HepG2 (cell line): ENCODE measurements around the gene MAP1LC3B. TPM values are rescaled to one million over a fixed set of nuclear protein-coding genes. Genes with fewer than 3 reads are reported as not detected.

ENCODE experiments used
- ATAC-seq: fragments of 200-7000 bp; cut with Tn5 transposase; 3 replicates; pipeline ENCODE4 v1.9.1; 2020; ENCODE audit warnings: mild to moderate bottlenecking, moderate library complexity
- BruUV-seq: library from RNA; stranded (reverse); fragments of 400-500 nt; replicated peaks from 2 replicates; lab custom pipeline; 2021; lab: Mats Ljungman, UMichigan
- CTCF ChIA-PET: fragments of 300-600 bp; formaldehyde crosslinking; extraction: SDS; loops from one replicate; lab custom pipeline; 2021; ENCODE audit warnings: low total read pairs, inconsistent platforms, low intra/inter-chr PET ratio; lab: Yijun Ruan, JAX
- POLR2A ChIA-PET: fragments of 350-600 bp; sonication (Branson Sonifier 250); formaldehyde crosslinking; loops from one replicate; lab custom pipeline; 2020; ENCODE audit warnings: antibody characterized with exemption, inconsistent platforms; lab: Yijun Ruan, JAX
- DNase-seq: peaks from one replicate; pipeline ENCODE4 v3.0.0-alpha.2; 2015; ENCODE audit warnings: low spot score
- FAIRE-seq: peaks from 3 replicates; lab custom pipeline; 2011; peaks lifted over from hg19 to GRCh38; lab: Jason Lieb, UNC
- H2AFZ ChIP-seq: one replicate; pipeline ENCODE4 v1.6.1; 2011; ENCODE audit warnings: low read length, inconsistent platforms
- H3K27ac ChIP-seq: fragments of 300-600 bp; 3 replicates; pipeline ENCODE4 v1.8.0; 2011; ENCODE audit warnings: mixed run types, mild to moderate bottlenecking, mixed read lengths, low read length, inconsistent platforms; ENCODE audit not compliant: insufficient read depth; ENCODE audit errors: extremely low read length
- H3K27me3 ChIP-seq, 2 experiments: fragments of 200-600 bp in 1 of 2; 2 replicates in 1 of 2; 3 replicates in 1 of 2; pipeline versions ENCODE4 v1.6.0 to v1.8.0; 2011; ENCODE audit warnings: low read length in 2 of 2, mild to moderate bottlenecking in 2 of 2, moderate library complexity in 2 of 2, inconsistent platforms in 1 of 2; ENCODE audit not compliant: insufficient read depth in 2 of 2, control insufficient read depth in 1 of 2
- H3K36me3 ChIP-seq, 2 experiments: fragments of 200-600 bp in 1 of 2; replicated peaks in 1 of 2; 2 replicates in 1 of 2; 3 replicates in 1 of 2; pipeline versions ENCODE4 v1.5.1 to v1.8.0; 2011; ENCODE audit warnings: low read length in 2 of 2, inconsistent platforms in 1 of 2; ENCODE audit not compliant: insufficient read depth in 2 of 2, control insufficient read depth in 1 of 2
- H3K4me1 ChIP-seq: 2 replicates; pipeline ENCODE4 v1.5.1; 2012; ENCODE audit warnings: low read length, inconsistent platforms; ENCODE audit not compliant: insufficient read depth
- H3K4me2 ChIP-seq: 2 replicates; pipeline ENCODE4 v1.6.0; 2011; ENCODE audit warnings: low read depth, low read length, inconsistent platforms
- H3K4me3 ChIP-seq, 3 experiments: fragments of 200-600 bp in 1 of 3; sonication (generic), shearing (Covaris generic) in 1 of 3; replicated peaks in 1 of 3; 2 replicates each; pipeline ENCODE4 v1.5.1; 2011 to 2016; ENCODE audit warnings: low read length in 3 of 3, inconsistent platforms in 2 of 3, low read depth in 2 of 3, mild to moderate bottlenecking in 2 of 3, control low read depth in 1 of 3, mixed read lengths in 1 of 3; ENCODE audit not compliant: insufficient read depth in 1 of 3
- H3K79me2 ChIP-seq: one replicate; pipeline ENCODE4 v1.6.1; 2011; ENCODE audit warnings: low read length, inconsistent platforms; ENCODE audit not compliant: insufficient read depth
- H3K9ac ChIP-seq: 2 replicates; pipeline ENCODE4 v1.6.0; 2011; ENCODE audit warnings: mild to moderate bottlenecking, low read depth, low read length, inconsistent platforms; ENCODE audit not compliant: insufficient read depth
- H3K9me3 ChIP-seq: 2 replicates; pipeline ENCODE4 v1.5.1; 2012; ENCODE audit warnings: mild to moderate bottlenecking, low read length
- H4K20me1 ChIP-seq: 2 replicates; pipeline ENCODE4 v1.6.0; 2011; ENCODE audit warnings: inconsistent platforms, mild to moderate bottlenecking, low read length, moderate library complexity; ENCODE audit not compliant: insufficient read depth
- ARNT2 ChIP-seq: sonication (generic); formaldehyde crosslinking; IDR thresholded peaks from 2 replicates; pipeline ENCODE4 v1.8.0; 2022; ENCODE audit warnings: mild to moderate bottlenecking, low read depth, missing genetic modification reagents, moderate library complexity
- CCDC6 ChIP-seq: sonication (generic); formaldehyde crosslinking; IDR thresholded peaks from 2 replicates; pipeline ENCODE4 v1.8.1; 2022; ENCODE audit warnings: mild to moderate bottlenecking, missing genetic modification reagents, moderate library complexity
- ETV6 ChIP-seq: sonication (generic); formaldehyde crosslinking; conservative IDR thresholded peaks from 2 replicates; pipeline ENCODE4 v1.4.0; 2020; ENCODE audit warnings: missing genetic modification reagents
- FLYWCH1 ChIP-seq: sonication (generic); formaldehyde crosslinking; IDR thresholded peaks from 2 replicates; pipeline ENCODE4 v1.8.1; 2023; ENCODE audit warnings: mild to moderate bottlenecking, missing genetic modification reagents
- GLI4 ChIP-seq: sonication (generic); formaldehyde crosslinking; IDR thresholded peaks from 2 replicates; pipeline ENCODE4 v1.5.1; 2020; ENCODE audit warnings: missing genetic modification reagents, mild to moderate bottlenecking, moderate library complexity, borderline replicate concordance
- MBNL3 ChIP-seq: fragments of 250-450 bp; sonication (Bioruptor Pico); conservative IDR thresholded peaks from 2 replicates; pipeline ENCODE4 v1.8.0; 2022; ENCODE audit warnings: mild to moderate bottlenecking, inconsistent platforms
- PITX1 ChIP-seq: sonication (generic); formaldehyde crosslinking; IDR thresholded peaks from 2 replicates; pipeline ENCODE4 v1.5.1; 2020; ENCODE audit warnings: mild to moderate bottlenecking, missing genetic modification reagents
- SMAD9 ChIP-seq: sonication (generic); formaldehyde crosslinking; IDR thresholded peaks from 2 replicates; pipeline ENCODE4 v1.5.1; 2020; ENCODE audit warnings: mild to moderate bottlenecking, missing genetic modification reagents
- SMARCC2 ChIP-seq: fragments of 450-650 bp; IDR thresholded peaks from 2 replicates; pipeline ENCODE4 v1.6.1; 2017; ENCODE audit warnings: antibody characterized with exemption, mild to moderate bottlenecking
- SSRP1 ChIP-seq: IDR thresholded peaks from 2 replicates; pipeline ENCODE4 v1.6.1; 2016; ENCODE audit warnings: control low read depth
- ZC3H13 ChIP-seq: sonication (generic); formaldehyde crosslinking; IDR thresholded peaks from 2 replicates; pipeline ENCODE4 v1.8.1; 2023; ENCODE audit warnings: mild to moderate bottlenecking, missing genetic modification reagents, moderate library complexity
- ZFP62 ChIP-seq: sonication (generic); formaldehyde crosslinking; IDR thresholded peaks from 2 replicates; pipeline ENCODE4 v1.4.0; 2020; ENCODE audit warnings: missing genetic modification reagents
- ZNF256 ChIP-seq: sonication (generic); formaldehyde crosslinking; conservative IDR thresholded peaks from 2 replicates; pipeline ENCODE4 v1.4.0; 2020; ENCODE audit warnings: missing genetic modification reagents
- ZNF768 ChIP-seq: sonication (generic); formaldehyde crosslinking; IDR thresholded peaks from 2 replicates; pipeline ENCODE4 v1.4.0; 2020; ENCODE audit warnings: missing genetic modification reagents
- WGBS: methylation state at CpG from one replicate; pipeline ENCODE4 v1.1.6; 2017; ENCODE audit warnings: low lambda C conversion rate; 5-methylcytosine and 5-hydroxymethylcytosine counted together
- in situ Hi-C: cut with HindIII; loops from 2 replicates; pipeline ENCODE4 v1.10.0; 2017; ENCODE audit warnings: low pct_unique_long_range_greater_than_20kb; ENCODE audit not compliant: extremely low pct_ligation_motif_present
- intact Hi-C: fragments of 100-400 bp; cut with micrococcal nuclease; formaldehyde crosslinking; loops from one replicate; pipeline ENCODE4 v1.10.0; 2022; ENCODE audit not compliant: unreplicated experiment
- polyA plus RNA-seq, 8 experiments: library from polyadenylated mRNA; depleted of rRNA in 3 of 8; stranded (reverse) in 7 of 8; unstranded in 1 of 8; fragments of >200 nt; fragmentation: Illumina TruSeq in 4 of 8; extraction: Trizol in 4 of 8; gene quantifications; 2 replicates each; pipeline versions ENCODE4 v1.2.1 to v1.2.3, GENCODE V29; 2011 to 2016; ENCODE audit warnings: low read depth in 4 of 8, missing spikeins in 1 of 8, mixed read lengths in 1 of 8; ENCODE audit not compliant: insufficient read depth in 1 of 8
- total RNA-seq, 5 experiments: library from RNA; depleted of rRNA; stranded (reverse); fragments of >200 nt; fragmentation: Illumina TruSeq; extraction: Trizol; gene quantifications; 2 replicates each; pipeline ENCODE4 v1.2.3, GENCODE V29; 2016; ENCODE audit warnings: low read depth in 1 of 5
- TF ChIP-seq, protein P1 (sequence below): sonication (generic); formaldehyde crosslinking; IDR thresholded peaks from 2 replicates; pipeline ENCODE4 v1.4.0; 2020; ENCODE audit warnings: missing genetic modification reagents
- TF ChIP-seq, protein P2 (sequence below): sonication (generic); formaldehyde crosslinking; IDR thresholded peaks from 2 replicates; pipeline ENCODE4 v1.8.1; 2023; ENCODE audit warnings: mild to moderate bottlenecking, missing genetic modification reagents
- TF ChIP-seq, protein P3 (sequence below): fragments of 450-650 bp; IDR thresholded peaks from 2 replicates; pipeline ENCODE4 v1.6.1; 2017; ENCODE audit warnings: mild to moderate bottlenecking
- TF ChIP-seq, protein P4 (sequence below): sonication (generic); formaldehyde crosslinking; IDR thresholded peaks from 2 replicates; pipeline ENCODE4 v1.4.0; 2020; ENCODE audit warnings: mild to moderate bottlenecking, missing genetic modification reagents

Gene MAP1LC3B
- total and polyA plus RNA-seq, 2 of the 13 experiments (the other 11 are each of a cell fraction or from before 2014, with no cell fraction given): 15.7 to 37.4 TPM

DNA sequence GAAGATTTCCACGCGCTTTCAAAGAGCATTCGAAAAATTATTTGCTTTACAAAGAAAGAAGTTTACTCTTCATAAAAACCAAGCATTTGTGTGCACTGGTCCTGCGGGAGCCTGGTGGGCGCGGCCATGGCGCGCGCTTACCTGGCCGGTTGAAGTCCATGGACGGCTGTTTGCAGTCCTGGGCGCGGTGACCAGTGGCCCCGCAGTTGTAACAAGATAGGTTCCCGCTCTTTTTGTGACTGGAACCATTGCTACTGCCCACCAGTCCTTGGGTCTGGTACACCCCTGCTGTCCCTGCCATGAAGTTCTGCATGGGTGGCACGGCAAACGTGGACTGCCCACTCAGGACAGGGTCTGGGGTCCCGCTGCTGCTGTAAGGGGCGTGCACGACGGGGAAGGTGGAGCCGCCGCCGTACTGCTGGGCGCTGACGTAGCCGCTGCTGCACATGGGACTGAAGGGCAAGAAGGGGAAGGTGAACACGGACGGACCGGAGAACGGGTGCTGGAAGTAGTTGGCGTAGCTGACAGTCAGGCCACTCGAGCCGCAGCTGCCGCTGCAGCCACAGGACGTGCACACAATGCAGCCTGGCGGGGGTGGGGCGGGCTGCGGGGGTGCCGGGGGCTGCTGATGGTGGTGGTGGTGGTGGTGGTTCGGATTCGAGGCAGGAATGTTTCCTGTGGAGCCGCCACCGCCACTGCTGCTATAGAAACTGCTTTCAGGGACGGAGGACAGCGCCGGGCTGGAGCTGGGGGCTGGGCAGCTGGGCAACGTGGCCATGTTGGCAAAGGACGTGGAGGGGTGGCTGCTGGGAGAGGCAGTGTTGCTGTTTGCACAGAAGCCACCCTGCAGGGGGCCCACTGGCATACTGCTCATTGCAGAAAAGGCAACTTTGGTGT, 19.5 kb downstream of the MAP1LC3B start:
- DNase-seq: no peak
- intact Hi-C loops: no loop called here
- TF ChIP-seq SMAD9 (CRISPR knock-in tag) (no peak), ETV6 (no peak), ZNF768 (CRISPR knock-in tag) (peak; percentile 20; the same call in 1 of the 2 replicates), ZC3H13 (CRISPR knock-in tag) (0 out of 2 replicates have a peak, but pooled peaks have one; percentile 62), FLYWCH1 (no peak), MBNL3 (CRISPR knock-in tag) (no peak), GLI4 (CRISPR knock-in tag) (no peak), PITX1 (CRISPR knock-in tag) (no peak), ZNF256 (CRISPR knock-in tag) (no peak), ARNT2 (CRISPR knock-in tag) (no peak), ZFP62 (no peak), SMARCC2 (no peak), CCDC6 (CRISPR knock-in tag) (no peak), SSRP1 (CRISPR knock-in tag) (no peak)
- TF ChIP-seq, protein P1, sequence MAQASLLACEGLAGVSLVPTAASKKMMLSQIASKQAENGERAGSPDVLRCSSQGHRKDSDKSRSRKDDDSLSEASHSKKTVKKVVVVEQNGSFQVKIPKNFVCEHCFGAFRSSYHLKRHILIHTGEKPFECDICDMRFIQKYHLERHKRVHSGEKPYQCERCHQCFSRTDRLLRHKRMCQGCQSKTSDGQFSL (CRISPR knock-in tag): no peak
- TF ChIP-seq, protein P2, sequence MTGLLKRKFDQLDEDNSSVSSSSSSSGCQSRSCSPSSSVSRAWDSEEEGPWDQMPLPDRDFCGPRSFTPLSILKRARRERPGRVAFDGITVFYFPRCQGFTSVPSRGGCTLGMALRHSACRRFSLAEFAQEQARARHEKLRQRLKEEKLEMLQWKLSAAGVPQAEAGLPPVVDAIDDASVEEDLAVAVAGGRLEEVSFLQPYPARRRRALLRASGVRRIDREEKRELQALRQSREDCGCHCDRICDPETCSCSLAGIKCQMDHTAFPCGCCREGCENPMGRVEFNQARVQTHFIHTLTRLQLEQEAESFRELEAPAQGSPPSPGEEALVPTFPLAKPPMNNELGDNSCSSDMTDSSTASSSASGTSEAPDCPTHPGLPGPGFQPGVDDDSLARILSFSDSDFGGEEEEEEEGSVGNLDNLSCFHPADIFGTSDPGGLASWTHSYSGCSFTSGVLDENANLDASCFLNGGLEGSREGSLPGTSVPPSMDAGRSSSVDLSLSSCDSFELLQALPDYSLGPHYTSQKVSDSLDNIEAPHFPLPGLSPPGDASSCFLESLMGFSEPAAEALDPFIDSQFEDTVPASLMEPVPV (CRISPR knock-in tag): no peak
- TF ChIP-seq, protein P3, sequence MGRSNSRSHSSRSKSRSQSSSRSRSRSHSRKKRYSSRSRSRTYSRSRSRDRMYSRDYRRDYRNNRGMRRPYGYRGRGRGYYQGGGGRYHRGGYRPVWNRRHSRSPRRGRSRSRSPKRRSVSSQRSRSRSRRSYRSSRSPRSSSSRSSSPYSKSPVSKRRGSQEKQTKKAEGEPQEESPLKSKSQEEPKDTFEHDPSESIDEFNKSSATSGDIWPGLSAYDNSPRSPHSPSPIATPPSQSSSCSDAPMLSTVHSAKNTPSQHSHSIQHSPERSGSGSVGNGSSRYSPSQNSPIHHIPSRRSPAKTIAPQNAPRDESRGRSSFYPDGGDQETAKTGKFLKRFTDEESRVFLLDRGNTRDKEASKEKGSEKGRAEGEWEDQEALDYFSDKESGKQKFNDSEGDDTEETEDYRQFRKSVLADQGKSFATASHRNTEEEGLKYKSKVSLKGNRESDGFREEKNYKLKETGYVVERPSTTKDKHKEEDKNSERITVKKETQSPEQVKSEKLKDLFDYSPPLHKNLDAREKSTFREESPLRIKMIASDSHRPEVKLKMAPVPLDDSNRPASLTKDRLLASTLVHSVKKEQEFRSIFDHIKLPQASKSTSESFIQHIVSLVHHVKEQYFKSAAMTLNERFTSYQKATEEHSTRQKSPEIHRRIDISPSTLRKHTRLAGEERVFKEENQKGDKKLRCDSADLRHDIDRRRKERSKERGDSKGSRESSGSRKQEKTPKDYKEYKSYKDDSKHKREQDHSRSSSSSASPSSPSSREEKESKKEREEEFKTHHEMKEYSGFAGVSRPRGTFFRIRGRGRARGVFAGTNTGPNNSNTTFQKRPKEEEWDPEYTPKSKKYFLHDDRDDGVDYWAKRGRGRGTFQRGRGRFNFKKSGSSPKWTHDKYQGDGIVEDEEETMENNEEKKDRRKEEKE: no peak
- TF ChIP-seq, protein P4, sequence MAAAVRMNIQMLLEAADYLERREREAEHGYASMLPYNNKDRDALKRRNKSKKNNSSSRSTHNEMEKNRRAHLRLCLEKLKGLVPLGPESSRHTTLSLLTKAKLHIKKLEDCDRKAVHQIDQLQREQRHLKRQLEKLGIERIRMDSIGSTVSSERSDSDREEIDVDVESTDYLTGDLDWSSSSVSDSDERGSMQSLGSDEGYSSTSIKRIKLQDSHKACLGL (CRISPR knock-in tag): no peak

More for the DNA sequence above, 19.5 kb downstream of the MAP1LC3B start:
- peaks cover 42 to 74% of the 10 kb centered on the region in 2 experiments for H3K36me3 ChIP-seq
- no TSS peak for BruUV-seq
- no peaks in the 10 kb centered on the region for H3K9me3 ChIP-seq
- H3K4me3 ChIP-seq: no peak overlapping the region
- WGBS: 96% methylated on average over 49 of the region's 49 CpGs
- in situ Hi-C loops: no loop called here
- H4K20me1 ChIP-seq: no peaks in the 10 kb centered on the region
- FAIRE-seq (no peak), ATAC-seq (no peak)
- no peak overlapping the region for H2AFZ ChIP-seq
- H3K4me2 ChIP-seq: no peak overlapping the region
- ChIA-PET CTCF (no interaction called here), POLR2A (no interaction called here)
- H3K79me2 ChIP-seq: no peaks in the 10 kb centered on the region
- H3K9ac ChIP-seq: no peak overlapping the region
- no peaks in the 10 kb centered on the region for H3K27me3 ChIP-seq
- no peaks in the 10 kb centered on the region for H3K4me1 ChIP-seq
- H3K27ac ChIP-seq: no peak overlapping the region
